Stimulated activated CD8-positive, alpha-beta memory T cell treated with anti-CD3 and anti-CD28 coated beads, Interleukin-12 subunit alpha, Interleukin-12 subunit beta, amount 100 ng/mL, for 1 hour (primary cell): Measurements from ENCODE around the gene SUPT3H.
"Not testable (repeated sequence)": the region's sequence is repeated elsewhere in the genome, so short reads cannot be mapped to it uniquely, and the experiment has no call there.

Source experiments
- DNase-seq: peaks from one replicate; pipeline ENCODE4 v3.0.0-alpha.2; 2020; ENCODE audit warnings: low read depth

The SUPT3H gene

DNA sequence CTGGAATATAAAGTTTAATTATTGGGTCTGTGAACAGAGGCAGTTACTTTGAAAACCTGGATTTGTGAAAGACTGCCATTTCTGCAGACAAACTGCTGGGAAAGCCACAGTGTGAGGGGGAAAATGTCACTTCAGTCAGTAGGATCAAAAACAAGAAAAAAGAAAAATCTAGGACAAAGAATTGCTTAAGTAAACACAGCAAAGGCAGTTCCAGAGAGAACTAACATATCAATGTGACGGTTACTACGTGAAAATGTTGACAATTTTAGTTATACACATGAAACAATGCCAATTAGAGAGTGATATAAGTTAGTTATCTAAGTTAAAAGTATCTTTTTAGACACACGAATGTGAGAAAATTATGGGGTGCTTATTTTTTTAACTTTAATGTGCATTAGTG lies 320.0 kb downstream of the SUPT3H start:
- no peak for DNase-seq

DNA sequence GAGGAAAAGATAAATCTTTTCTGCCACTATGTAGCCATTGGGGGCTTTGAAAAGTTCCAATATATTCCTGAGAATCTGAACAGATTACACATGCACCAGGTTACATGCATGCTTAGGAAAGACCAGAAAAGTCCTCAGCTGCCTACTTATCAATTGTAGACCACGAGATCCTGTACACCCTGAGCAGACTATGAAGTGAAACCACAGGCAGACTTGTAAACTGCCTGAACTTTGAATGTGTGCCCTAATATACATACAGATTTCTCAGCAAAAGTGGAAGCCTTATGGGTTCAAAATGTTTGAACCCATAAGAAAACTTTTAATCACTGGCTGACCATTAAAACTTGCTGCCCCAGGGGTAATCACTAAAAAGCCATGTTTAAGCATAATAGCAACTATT lies 323.1 kb downstream of the SUPT3H start:
- DNase-seq, result no peak

DNA sequence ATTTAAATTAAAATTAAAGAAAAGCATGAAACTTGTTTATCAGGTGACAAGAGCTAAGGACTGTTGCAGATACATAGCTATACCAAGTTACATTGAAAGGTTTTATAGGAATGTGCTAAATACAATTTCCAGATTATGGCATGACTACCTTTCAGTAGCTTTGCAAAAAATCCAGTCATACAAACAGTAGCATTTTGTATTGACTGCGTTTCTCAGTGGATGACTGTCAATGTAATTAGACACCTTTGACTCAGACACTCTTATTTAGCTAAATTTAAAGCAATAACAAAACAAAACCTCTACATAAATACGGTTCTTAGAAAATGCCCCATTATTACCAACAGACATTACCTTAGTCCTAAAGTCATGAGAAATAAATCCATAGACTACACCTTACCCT lies 325.4 kb downstream of the SUPT3H start:
- no peak for DNase-seq

DNA sequence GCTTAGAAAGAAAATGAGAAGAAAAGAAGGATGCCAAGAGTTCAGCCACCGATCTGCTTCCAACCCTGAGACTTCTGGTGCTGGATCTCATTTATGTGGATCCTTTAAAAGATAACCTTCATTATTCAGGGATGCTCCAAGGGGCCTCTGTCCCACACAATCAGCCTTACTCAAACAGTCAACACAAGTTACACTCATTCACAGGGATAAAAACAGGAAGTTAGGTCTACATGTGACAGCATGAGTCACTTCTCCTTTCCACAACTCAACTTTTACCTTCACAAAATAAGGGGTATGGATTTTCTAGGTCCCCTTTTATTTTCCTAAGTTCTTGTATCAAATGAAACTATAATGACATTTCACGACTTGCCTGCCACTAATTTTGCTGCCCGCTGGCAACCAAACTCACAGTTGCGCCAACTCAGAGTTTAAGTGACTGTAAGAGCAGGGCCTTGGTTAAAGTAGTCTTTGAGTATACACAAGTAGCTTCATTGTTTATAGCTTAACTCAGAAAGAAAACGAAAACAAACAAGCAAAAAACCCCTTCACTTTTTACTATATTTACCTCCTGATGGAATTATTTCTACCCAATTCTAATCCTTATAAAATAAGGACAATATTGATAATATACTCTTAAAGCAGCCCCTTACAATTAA lies 328.4 kb downstream of the SUPT3H start:
- no peak for DNase-seq

DNA sequence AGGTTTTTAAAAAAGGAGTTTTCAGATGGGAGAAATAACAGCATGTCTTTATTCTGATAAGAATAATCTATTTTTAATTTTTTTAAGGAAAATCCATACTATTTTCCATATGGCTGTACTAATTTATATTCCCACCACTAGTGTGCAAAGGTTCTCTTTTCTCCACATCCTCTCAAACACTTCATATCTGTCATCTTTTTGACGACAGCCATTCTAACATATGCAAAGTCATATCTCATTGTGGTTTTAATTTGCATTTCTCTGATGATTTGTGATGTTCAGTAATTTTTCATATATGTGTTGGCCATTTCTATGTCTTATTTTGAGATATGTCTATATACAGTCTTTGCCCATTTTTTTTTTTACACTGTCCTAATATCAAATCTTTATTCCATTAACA lies 330.2 kb downstream of the SUPT3H start:
- DNase-seq, result no peak

DNA sequence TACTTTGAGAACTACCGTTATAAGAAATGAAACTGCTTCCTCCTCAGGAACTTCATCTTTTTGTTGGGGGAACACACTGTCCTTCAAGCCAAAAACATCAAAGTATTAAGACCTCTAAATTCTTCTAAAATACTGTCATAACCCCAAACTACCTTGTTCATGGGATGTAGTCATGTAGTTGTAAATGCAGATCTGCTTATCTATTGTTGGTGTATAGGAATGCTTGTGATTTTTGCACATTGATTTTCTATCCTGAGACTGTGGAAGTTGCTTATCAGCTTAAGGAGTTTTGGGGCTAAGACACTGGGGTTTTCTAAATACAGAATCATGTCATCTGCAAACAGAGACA lies 332.5 kb downstream of the SUPT3H start:
- no peak for DNase-seq

DNA sequence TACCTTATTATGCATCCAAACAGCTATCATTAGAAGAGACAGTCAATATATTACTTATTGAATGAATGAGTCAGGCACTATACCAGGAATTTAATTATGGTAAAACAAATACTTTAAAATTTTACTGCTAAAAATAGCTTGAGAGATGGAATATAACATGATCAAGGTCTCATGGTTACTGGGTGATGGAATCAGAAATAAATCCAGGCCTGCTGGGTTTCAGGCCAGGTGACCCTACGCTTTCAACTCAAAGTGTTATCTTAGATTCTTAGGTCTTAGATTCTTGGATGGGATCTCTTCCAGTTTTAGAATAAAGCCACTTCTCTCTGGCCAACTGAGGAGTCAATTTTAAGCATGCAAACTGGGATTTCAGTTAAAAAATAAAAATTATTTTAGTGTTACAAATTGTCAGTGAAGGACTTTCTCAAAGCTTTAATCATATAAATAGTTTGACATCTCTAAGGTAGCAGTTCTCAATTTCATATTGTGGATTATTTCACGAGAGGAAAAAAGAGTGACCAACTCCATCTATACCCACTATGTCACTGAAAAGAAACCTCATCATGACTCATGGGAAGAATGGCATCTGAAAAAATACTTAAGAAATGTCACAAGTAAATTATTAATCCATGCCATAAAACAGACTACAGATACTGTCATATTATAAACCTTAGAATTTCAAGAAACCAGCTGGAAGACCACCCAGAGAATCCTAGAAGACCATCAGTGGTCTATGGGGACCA lies 333.1 kb downstream of the SUPT3H start:
- no peak for DNase-seq

DNA sequence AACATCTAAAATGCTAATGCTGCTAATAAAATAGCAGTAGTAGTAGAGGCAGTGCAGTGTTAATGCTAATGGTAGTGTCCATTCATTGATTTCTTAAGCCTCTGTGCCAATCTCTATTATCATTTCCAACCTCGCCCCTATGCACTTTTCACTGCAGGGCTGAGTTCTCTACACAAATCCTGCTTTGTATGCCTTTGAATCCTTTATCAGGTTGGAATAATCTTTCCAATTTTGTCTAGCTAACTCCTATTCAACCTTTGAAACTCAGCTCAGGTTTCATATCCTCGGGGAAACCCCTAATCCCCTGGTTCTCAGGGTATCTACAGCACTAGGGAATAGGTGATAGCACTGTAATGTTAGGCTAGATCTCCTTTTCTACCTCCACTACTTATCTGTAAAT lies 333.6 kb downstream of the SUPT3H start:
- no peak for DNase-seq

DNA sequence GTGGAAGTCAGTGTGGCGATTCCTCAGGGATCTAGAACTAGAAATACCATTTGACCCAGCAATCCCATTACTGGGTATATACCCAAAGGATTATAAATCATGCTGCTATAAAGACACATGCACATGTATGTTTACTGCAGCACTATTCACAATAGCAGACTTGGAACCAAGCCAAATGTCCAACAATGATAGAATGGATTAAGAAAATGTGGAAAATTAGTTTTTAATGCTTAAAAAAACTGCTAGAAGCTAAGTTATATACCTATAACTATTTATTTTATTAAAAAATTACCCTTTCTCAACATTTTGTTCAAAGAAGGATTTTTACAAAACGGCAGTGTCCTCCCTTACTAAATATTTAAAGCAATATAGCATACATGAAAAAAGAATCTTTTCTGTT lies 335.1 kb downstream of the SUPT3H start:
- not testable (repeated sequence) for DNase-seq

DNA sequence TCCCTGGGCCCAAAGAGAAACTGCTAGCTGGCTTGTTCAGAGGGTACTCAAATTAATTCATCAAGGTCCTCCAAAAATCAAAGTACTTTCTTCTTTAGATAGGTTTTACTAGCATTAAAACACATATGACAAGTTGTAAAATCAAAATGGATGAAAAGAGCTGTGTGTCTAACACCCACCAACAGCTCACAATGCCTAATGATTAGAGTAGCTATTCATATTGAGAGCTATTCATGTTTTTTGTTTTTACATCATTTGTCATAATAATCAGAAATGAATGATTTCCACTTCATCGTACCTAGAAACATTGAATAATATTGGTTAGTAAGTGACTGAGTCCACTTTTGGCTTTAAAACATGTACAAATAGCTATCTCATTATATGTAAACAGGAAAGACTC lies 339.5 kb downstream of the SUPT3H start:
- DNase-seq, result no peak

DNA sequence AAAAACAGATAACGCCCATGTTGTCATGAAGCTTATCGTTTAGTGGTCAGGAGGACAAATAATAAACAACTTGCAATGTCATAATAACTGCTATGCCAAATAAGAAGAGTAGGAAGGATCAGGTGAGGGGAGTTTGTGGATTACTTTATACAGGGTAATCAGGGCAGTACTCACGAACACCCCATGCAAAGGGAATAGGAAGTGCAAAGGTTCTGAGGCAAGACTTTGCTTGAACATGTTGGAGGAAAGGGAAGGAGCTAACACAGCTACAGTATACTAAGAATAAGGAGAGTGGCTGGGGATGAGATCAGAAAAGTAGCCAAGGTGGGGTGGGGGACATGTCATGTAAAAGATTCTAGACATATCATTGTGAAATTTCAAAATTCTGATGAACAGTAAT lies 341.6 kb downstream of the SUPT3H start:
- no peak for DNase-seq

DNA sequence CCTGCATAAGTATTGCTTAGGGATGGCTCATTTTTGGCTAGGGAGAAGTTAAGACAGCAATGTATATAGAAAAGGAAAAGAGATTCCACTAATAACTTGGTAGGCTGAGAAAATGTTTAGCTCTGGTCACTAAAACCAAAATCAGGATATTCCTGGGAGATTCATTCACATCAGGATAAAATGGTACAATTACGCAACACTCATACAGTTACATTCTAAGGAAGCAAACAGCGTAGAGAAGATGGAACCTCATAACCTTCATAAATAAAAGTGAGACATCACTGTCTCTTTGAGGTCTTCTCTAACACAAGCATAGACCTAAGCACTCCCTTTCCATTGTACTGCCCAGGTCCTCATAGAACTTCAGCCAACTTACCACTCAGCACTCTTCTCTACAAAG lies 345.3 kb downstream of the SUPT3H start:
- DNase-seq, result no peak

DNA sequence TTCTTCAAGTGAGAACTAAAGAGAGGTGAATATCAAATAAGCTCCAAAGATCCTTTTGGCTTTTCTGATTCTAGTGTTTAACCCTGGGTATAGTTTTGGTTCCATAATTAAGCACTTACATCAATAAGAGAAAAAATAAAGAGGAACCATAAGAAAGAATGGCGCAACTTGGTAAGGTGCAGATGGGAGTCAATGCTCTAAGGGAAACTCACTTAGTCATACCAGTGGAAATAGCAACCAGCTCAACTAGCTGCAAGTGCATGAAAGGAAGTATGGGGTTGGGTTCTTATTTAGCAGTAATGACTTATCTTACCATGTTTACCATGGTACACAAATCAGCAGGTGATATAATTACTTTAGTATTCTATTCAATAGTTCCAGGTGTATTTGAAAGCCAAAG lies 346.1 kb downstream of the SUPT3H start:
- no peak for DNase-seq

DNA sequence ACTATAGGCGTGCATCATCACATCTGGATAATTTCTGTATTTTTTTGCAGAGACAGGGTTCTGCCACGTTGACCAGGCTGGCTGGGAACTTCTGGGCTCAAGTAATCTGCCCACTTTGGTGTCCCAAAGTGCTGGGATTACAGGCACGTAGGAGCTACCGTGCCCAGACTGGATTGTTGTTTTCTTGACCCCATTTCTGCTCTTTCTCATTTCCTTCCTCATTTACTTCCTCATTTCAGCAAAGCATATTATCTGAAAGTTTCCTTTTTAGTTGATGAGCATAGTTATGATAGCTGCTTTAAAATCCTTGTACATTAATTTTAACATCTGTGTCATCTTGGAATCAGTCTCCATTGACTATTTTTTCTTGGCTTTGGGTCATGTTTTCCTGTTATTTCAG lies 350.6 kb downstream of the SUPT3H start:
- DNase-seq, result no peak

DNA sequence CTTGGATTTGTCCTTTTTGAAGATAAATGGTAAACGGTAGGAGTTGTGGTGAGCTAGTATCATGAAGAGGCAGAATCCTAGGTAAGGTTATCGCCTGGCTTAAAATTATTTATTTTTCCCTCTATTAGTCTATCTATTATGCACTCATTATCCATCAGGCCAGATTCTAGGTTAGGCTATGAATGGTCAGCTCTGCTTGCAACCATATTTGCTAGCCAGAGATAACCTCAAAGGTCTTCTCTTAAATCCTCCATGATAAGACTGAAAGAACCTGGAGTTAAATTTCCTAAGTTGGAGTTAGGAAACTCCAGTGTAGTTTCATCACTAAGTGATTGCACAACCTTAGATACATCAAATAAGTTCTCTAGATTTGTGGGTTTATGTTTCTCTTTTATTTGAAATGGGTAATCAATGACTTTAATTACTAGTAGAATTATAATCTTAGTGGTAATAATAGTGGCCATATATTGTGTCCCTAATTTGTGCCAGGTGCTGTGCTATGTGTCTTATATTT lies 351.7 kb downstream of the SUPT3H start:
- DNase-seq, result no peak

DNA sequence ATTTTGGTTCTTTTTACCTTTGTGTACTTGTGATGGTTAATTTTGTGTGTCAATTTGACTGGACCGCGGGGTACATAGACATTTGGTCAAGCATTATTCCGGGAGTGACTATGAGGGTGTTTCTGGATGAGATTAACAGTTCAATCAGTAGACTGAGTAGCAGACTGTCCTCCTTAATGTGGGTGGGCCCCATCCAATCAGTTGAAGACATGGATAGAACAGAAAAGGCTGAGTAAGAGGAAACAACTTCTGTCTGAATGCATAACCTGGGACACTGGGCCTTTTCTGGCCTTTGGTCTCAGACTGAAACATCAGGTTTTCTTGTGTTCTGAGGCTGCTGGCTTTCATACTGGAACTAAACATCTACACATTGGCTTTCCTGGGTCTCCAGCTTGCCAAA lies 353.1 kb downstream of the SUPT3H start:
- DNase-seq, result no peak

DNA sequence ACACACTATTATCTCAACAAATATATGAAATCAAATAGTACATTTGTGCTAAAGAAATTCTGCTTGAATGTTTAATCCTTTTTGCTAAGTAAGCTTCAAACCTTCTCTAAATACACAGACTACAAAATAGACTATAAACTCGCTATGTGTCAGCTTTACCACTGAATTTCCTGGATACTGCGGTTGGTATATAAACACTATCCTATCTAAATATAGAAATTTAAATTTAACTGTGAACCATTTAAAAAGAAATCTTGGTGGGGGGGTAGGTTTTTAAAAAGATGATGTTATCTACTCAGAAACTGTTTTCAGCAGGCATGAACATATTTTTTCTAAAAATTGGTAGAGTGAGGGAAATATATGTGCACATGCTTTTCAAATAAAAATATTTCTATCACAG lies 356.1 kb downstream of the SUPT3H start:
- no peak for DNase-seq

DNA sequence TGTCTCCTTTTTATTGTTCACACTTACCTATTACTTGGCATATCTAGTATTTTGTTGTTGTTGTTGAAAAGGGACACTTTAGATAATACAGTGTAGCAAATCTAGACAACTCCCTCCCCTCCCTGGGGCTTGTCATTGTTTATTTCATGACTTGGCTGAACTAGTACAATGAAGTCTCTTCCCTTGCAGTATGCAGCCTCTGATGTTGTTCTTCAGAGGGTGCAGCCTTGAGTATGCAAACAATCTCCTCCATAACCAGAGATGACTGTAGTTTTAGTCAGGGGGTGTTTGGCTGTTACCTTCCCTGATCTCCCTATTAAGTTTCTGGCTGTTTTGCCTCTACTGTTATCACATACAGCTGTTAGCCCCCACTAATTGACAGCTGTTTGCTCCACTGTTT lies 365.0 kb downstream of the SUPT3H start:
- DNase-seq, result no peak

DNA sequence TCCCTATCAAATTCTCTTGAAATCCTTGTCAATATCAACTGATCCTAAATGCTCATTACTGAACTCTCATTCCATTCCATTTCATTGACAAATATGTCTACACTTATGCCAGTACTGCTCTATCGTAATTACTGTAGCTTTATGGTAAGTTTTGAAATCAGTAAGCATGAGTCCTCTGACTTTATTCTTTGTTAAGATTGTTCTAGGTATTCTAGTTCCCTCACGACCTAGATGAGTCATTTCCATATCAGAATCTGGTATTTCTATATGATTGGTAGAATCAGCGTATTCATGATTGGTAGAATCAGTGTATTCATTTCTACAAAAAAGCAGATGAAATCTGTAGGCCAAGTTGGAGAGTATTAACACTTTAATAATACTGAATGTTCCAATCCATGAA lies 368.2 kb downstream of the SUPT3H start:
- no peak for DNase-seq

DNA sequence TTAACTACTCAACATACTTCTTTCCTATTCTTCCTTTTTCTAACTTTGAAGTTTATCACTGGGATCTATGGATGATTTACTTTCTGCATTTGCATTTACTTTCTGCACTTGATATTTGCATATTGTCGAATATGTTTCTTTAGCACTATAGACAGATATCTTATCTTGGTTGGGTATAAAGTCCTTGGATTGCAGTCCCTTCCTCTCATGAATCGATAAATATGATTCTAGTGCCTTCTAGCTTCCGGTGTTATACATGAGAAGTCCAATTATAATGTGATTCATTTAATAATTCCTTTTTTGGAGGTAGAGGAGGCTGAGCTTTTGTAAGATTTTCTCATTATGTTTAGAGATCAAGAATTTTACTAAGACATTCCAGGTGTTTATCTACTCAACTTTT lies 370.8 kb downstream of the SUPT3H start:
- no peak for DNase-seq

DNA sequence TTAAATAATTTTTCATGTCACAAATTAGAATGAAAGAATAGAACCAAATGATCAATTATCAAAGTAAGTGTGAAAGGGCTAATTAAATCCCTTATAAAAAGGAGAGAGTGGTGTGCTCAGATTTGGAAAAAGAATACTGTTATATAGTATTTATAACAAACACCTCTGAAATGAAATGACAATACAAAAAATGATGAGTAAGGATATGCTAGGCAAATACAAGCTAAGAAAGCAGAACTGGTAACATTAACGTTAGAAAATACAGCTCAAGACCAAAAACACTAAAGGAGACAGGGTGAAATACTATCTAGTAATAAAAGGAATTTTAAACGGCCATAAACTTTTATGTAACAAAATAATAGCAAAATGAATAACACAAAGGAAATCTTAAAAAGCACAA lies 373.8 kb downstream of the SUPT3H start:
- DNase-seq, result no peak

DNA sequence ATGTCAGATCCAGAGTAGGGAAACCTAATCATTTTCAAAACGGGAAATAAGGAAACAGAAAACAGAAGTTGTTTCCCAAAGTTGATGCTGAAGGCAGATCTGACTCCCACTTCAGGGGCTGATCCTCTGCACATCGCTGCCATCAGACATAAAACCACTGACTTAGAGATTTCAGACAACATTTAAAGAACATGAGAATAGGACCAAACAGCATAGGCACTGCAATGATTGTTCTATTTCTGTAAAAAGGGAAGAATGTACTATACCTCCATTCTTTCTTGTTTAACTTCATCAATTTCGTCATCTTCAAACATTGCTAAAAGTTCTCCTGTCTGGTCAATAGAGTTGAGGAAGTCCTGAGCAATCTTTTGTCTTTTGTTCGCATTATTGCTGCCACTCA lies 374.3 kb downstream of the SUPT3H start:
- DNase-seq, result no peak

DNA sequence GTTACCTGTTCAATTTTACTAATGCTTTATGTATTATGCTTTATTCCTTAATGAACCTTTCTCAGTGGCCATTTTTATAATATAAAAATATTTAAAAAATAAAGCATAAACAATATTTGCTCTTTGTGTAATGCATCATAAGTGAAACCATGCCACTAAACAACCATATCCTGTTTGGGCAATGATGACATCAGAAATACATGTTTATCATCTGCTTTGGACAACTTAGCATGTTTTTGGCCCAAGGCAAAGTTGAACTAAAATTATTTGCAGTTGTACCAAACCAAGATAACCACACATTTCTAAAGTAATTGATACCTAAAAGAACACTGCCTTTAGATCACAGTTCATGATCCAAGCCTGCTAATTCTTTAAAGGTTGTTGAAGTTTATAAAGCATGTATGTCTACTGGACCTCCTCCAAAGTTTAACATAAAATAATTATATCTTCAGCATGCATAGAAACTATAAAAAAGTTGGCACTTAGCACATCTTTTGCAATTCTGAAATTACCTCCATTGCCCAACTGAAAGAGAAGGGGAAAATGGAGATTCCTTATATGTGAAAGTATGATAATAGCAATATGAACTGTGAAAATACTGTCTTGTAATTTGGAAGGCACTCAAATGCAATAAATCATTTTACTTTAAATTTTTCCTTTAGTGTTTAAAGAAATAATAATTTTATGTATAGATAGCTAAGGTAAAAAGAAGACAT lies 375.2 kb downstream of the SUPT3H start:
- no peak for DNase-seq
